Epithelial cell of prostate (primary cell): ENCODE measurements around the gene LHFPL3.

Source experiments
- DNase-seq: peaks from one replicate; pipeline ENCODE4 v3.0.0-alpha.2; 2011; ENCODE audit warnings: low read depth, low spot score
- H3K27ac ChIP-seq: fragments of 450-650 bp; 2 replicates; pipeline ENCODE4 v1.5.1; 2017; ENCODE audit warnings: mild to moderate bottlenecking

The LHFPL3 gene

GRCh38 chr7:104367926-104368325 lies 39.5 kb downstream of the LHFPL3 start:
- DNase-seq, result no peak
- H3K27ac ChIP-seq, result no peak overlapping the region

GRCh38 chr7:104371216-104371979 lies 43.0 kb downstream of the LHFPL3 start:
- DNase-seq, result no peak
- H3K27ac ChIP-seq, result no peak overlapping the region

GRCh38 chr7:104371980-104372357 lies 43.6 kb downstream of the LHFPL3 start:
- no peak overlapping the region for H3K27ac ChIP-seq
- no peak for DNase-seq

GRCh38 chr7:104382616-104383015 lies 54.2 kb downstream of the LHFPL3 start:
- no peak for DNase-seq
- no peak overlapping the region for H3K27ac ChIP-seq

- DNase-seq, result no peak
- no peak overlapping the region for H3K27ac ChIP-seq
These were observed 58.5 kb downstream of the LHFPL3 start for GRCh38 chr7:104386943-104387342.

GRCh38 chr7:104388222-104388621 lies 59.8 kb downstream of the LHFPL3 start:
- H3K27ac ChIP-seq, result no peak overlapping the region
- DNase-seq, result no peak

- no peak for DNase-seq
- no peak overlapping the region for H3K27ac ChIP-seq
These were observed 66.8 kb downstream of the LHFPL3 start for GRCh38 chr7:104395162-104395561.

- no peak overlapping the region for H3K27ac ChIP-seq
- no peak for DNase-seq
These were observed 69.0 kb downstream of the LHFPL3 start for GRCh38 chr7:104397442-104397841.

GRCh38 chr7:104408371-104408770 lies 80.0 kb downstream of the LHFPL3 start:
- H3K27ac ChIP-seq, result no peak overlapping the region
- DNase-seq, result no peak

GRCh38 chr7:104410742-104411141 lies 82.3 kb downstream of the LHFPL3 start:
- H3K27ac ChIP-seq, result no peak overlapping the region
- no peak for DNase-seq

- no peak overlapping the region for H3K27ac ChIP-seq
- no peak for DNase-seq
These were observed 84.5 kb downstream of the LHFPL3 start for GRCh38 chr7:104412911-104413310.

- H3K27ac ChIP-seq, result no peak overlapping the region
- DNase-seq, result no peak
These were observed 85.8 kb downstream of the LHFPL3 start for GRCh38 chr7:104414216-104414615.

GRCh38 chr7:104415700-104416099 lies 87.3 kb downstream of the LHFPL3 start:
- H3K27ac ChIP-seq, result no peak overlapping the region

GRCh38 chr7:104416866-104417393 lies 88.5 kb downstream of the LHFPL3 start:
- DNase-seq, result no peak
- no peak overlapping the region for H3K27ac ChIP-seq

More at GRCh38 chr7:104415700-104416099, 87.3 kb downstream of the LHFPL3 start:
- DNase-seq, result no peak

- H3K27ac ChIP-seq, result no peak overlapping the region
- no peak for DNase-seq
These were observed 103.5 kb downstream of the LHFPL3 start for GRCh38 chr7:104431930-104432329.

- no peak overlapping the region for H3K27ac ChIP-seq
- DNase-seq, result no peak
These were observed 105.7 kb downstream of the LHFPL3 start for GRCh38 chr7:104434129-104434528.

- DNase-seq, result no peak
- no peak overlapping the region for H3K27ac ChIP-seq
These were observed 114.1 kb downstream of the LHFPL3 start for GRCh38 chr7:104442481-104442880.

GRCh38 chr7:104444017-104444416 lies 115.6 kb downstream of the LHFPL3 start:
- no peak for DNase-seq
- no peak overlapping the region for H3K27ac ChIP-seq

GRCh38 chr7:104445393-104445792 lies 117.0 kb downstream of the LHFPL3 start:
- no peak overlapping the region for H3K27ac ChIP-seq
- DNase-seq, result no peak

- no peak for DNase-seq
- H3K27ac ChIP-seq, result no peak overlapping the region
These were observed 122.5 kb downstream of the LHFPL3 start for GRCh38 chr7:104450861-104451260.

GRCh38 chr7:104453190-104453589 lies 124.8 kb downstream of the LHFPL3 start:
- no peak for DNase-seq
- no peak overlapping the region for H3K27ac ChIP-seq

- no peak for DNase-seq
- no peak overlapping the region for H3K27ac ChIP-seq
These were observed 130.5 kb downstream of the LHFPL3 start for GRCh38 chr7:104458875-104459274.
